Stimulated activated CD4-positive, alpha-beta T cell treated with anti-CD3 and anti-CD28 coated beads, Interleukin-1b, Interleukin-23, amount 100 ng/mL, for 24 hours (primary cell): ENCODE data around the gene SACM1L.
"Not testable (repeated sequence)": the region's sequence is repeated elsewhere in the genome, so short reads cannot be mapped to it uniquely, and the experiment has no call there.

Experiments
- DNase-seq, 4 experiments: peaks; one replicate each; pipeline ENCODE4 v3.0.0-alpha.2; 2020; ENCODE audit warnings: low read depth in 4 of 4, low spot score in 1 of 4

The SACM1L gene

DNA sequence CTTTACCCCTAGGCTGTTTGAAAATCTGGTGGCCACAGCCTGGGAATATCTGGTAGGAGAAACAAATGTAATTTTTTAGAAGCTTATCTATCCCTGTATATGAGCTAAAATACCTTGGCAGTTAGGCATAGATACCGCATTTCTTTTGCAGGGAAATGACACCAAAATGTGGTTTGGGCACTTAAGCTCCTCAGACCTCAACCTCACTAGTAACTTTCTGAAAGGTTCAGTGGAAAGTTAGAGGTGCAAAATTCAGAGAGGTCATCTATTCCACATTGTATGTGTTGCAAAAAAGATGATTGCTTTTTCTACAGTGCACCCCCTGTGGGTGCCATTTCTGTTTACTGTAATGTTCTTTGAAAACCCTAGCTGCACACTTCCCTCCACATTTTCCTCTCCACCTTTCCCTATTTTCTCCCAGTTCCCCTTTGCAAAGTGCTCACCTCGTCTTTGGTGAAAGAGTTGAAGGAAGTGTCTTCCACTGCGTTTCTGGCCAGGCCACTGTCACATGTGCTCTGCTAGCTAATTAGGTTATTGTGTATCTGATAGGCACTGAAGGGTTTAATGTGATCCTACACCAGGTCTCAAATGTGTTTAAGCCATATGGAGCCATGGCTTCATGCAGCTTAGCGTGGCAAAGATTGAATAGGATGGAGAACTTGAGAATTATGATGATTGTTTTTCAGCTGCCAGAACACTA is 1.3 kb downstream of the SACM1L start:
- DNase-seq, result no peak

DNA sequence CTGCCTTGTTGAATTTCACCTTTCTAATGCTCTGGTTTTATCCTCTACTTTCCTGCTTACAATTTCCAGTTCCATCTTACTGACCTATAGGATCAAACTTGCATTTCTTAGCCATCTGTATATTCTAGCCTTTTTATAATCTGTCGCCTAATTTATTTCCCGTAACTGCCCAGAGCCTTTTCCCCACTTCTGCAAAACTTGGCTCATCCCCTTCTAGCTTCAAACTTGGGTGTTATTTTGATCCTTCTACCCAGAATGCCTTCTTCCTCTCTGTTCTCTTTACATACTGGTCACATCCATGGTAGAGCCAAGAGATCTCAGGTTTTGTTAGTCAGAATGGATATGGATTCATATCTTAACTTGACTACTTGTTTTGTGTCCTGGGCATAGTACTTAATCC is 2.6 kb downstream of the SACM1L start:
- DNase-seq, result no peak

DNA sequence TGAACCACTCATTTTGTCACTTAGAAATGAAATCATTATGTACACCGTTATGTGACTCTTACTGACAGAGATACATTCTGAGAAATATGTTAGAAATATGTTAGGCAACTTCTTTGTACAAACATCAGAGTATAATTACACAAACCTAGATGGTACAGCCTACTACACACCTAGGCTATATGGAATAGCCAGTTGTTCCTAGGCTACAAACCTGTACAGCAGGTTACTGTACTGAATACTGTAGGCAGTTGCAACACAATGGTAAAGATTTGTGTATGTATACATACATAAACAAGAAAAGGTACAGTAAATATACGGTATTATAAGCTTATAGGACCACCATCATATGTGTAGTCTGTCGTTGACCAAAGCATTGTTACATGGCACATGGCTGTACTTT is 3.7 kb downstream of the SACM1L start:
- no peak for DNase-seq

DNA sequence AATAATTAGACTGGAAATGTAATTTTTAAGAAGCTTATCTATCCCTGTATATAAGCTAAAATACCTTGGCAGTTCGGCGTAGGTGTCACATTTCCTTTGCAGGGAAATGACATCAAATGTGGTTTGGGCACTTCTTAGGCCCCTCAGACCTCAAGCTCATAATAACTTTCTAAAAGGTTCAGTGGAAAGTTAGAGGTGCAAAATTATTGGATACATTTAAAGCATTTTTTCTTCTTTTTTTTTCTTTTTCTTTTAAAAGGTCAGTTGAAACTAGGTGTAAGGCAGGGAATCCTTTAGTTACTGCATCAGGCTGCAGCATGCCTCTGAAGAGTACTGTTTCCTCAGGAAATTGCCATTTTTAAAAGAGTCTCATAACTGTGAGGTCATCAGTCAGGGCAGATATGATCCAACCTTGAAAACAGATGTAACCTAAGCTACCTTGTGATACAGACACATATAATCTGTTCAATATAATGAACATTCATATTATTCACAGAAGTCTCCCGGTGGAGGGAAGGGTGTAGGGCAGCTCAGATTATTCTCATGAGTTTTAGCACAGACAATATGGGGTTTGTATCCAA is 4.8 kb downstream of the SACM1L start:
- no peak for DNase-seq

DNA sequence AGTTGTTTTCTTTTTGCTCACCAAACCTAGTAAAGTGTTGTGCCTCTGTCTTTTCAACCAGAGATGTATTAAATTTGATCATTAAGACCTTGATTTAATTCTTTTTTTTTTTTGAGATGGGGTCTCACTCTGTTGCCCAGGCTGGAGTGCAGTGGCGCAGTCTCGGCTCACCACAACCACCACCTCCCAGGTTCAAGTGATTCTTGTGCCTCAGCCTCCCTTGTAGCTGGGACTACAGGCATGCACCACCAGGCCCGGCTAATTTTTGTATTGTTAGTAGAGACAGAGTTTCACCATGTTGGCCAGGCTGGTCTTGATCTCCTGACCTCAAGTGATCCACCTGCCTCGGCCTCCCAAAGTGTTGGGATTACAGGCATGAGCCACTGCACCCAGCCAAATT is 6.0 kb downstream of the SACM1L start:
- DNase-seq, result not testable (repeated sequence)

DNA sequence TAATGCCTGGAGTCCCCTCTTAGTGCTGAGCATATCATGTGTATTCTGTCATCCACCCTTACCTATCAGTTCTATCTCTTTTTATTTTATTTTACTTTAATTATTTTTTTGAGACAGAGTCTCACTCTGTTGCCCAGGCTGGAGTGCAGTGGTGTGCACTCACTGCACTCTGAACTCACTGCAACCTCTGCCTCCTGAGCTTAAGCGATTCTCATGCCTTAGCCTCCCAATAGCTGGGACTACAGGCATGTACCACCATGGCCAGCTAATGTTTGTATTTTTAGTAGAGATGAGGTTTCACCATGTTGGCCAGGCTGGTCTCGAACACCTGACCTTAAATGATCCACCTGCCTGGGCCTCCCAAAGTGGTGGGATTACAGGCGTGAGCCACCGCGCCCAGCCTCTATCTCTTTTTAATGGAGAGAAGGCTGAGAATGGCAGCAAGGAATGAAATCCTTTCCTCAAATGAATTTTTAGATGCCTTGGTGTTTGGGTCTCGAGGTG is 11.4 kb downstream of the SACM1L start:
- DNase-seq, result no peak

DNA sequence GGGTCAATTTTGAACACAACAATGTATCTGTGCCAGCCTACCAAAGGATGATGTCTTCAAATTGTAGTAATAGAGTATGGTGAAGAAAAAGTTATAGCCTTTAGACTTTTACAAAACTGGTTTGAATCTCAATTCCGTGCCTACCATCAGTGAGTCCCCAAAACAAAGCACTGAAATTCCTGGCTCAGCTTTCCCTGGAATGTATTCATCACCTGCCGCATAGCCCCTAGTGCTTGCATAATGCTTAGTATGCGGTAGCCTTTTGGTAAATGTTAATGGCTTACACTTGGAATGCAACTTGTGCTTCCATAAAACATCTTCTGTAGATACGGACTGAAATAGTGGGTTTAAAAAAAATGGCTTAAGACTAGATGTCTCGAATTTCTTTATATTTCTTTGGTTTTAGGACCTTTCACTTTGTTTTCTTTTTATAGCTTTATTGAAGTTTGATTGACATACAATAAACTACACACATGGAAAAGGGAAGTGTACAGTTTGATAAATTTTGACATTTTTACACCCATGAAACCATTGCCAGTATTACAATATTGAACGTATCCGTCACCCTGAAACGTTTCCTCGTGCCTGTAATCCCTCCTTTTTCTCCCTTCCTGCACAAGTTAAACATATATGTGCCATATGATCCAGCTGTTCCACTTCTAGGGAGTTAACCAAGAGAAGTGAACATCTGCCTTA is 12.1 kb downstream of the SACM1L start:
- DNase-seq, result no peak

DNA sequence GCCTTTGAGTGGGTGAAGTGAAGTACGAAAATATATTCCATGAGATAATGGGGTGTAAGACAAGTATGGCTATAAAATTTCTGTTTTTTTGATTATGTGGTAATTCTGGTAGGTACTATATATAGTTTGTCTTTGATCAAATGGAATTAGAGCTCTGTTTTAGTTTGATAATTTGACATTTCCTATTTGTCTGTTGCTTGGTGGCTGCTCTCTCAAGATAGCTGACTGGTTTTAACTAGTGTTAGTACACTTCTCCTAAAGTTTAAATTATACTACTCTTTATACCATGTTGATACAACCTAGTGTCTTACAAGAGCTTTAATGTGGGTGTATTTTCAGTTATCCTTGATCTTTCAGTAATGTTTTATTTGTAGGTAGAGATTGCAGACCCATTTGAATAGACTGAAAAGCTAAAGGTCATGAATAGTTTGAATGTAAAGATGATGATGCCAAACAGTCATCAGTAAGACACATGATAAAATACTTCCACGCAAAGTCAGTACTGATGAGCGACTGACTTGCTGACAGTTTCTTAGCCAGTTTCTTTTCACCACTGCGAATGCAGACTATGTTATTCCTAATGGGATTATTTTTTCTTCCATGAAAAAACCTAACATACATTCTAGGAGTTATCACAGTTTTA is 15.2 kb downstream of the SACM1L start:
- DNase-seq, result no peak

DNA sequence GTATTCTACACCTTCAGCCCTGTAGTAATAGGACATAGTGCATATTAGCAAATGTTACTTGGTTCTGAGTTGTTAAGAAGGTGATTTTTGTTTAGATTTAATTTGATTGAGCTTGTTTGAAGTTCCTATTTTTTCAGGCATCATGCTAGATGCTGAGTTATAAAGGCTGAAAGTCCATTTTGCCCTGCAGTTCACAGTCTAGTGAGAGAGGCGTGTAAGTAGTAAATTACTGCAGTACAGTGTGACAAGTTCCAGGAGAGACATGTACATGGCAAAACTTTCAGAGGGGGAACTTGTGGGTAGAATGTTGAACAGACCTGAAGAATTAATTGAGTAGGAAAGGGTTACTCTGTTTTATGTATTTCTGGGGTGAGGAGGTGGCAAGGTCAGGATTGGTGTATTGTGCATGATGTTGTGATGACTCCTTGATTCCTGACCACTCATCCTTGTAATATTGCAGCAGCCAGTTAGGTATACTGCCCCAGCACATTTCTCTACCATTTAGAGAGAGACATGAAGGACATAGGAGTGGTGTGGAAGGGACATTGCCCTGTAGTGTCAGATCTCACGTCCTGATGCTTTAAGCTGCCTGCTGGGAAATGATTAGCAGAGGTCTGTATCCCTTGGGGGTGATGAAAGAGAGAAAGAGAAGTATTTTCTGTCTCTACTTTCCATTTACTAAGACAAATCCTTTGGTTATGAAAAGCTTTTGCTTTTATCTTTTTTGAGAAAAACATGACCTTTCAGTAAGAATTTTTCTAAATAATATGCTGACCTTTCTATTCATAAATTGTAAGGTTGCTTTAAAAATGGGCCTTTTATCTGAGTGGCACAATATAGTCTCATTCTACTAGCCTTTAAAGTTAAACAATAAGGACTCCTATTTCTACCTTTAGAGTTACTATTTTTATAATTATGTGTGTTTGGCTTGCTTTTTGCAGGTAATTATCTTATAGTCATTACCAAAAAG is 16.9 kb downstream of the SACM1L start:
- no peak for DNase-seq

DNA sequence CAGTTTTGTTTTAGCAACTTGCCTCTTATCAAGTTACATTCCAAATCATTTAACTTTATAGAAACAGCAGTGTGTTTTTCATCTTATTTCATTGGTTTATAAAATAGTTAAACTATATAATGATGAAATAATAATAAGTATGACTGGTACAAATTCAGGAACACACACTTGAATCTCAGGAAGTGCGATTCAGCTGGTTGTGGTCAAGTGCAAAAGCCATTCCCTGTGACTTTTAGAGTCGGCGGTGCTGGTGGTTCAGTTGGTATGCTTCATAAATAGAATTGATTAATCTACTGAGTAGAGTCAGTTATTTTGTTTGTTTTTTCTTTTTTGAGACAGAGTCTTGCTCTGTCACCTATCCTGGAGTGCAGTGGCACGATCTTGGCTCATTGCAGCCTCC is 22.7 kb downstream of the SACM1L start:
- DNase-seq, result no peak

DNA sequence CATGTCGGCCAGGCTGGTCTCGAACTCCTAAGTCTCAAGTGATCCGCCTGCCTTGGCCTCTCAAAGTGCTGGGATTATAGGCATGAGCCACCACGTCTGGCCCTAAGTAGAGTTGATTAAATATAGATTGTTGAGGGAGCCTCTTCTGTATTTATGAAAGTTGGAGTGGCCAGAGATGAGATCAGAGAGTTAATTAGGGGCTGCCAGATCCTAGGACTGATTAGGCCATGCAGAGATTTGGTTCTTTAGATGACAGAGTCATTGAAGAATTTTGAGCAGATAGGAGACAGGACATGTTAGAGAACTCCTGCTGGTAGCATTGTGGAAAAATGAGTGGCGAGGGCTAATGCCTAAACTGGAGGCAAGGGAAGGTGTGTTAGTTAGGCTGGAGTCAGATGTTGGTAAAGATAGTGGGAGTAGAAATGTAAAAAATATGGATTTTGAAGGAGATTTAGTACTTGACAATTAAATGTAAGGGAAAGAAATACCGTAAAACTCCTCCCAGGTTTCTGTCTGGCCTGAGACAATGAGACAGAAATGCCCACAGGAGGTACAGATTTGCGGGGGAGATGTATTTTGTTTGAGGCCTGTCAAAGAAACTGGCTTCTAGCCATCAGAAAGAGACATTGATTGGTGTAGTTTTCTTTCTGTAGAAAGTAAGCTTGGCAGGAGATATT is 23.4 kb downstream of the SACM1L start:
- no peak for DNase-seq

DNA sequence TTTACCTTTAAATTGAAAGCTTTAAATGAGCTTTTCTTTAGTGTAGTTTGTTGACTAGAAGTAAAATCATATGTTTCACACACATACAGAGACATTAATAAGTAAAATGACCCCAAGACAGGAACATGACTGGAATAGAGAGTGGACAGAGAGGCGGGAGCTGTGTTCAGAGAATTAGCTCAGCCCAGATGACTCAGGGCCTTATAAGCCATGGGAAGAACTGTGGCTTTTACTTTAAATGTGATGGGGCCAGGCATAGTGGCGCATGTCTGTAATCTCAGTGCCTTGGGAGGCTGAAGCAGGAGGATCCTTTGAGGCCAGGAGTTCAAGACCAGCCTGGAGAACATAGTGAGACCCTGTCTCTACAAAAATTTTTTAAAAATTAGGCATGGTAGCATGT is 26.7 kb downstream of the SACM1L start:
- DNase-seq, result no peak

DNA sequence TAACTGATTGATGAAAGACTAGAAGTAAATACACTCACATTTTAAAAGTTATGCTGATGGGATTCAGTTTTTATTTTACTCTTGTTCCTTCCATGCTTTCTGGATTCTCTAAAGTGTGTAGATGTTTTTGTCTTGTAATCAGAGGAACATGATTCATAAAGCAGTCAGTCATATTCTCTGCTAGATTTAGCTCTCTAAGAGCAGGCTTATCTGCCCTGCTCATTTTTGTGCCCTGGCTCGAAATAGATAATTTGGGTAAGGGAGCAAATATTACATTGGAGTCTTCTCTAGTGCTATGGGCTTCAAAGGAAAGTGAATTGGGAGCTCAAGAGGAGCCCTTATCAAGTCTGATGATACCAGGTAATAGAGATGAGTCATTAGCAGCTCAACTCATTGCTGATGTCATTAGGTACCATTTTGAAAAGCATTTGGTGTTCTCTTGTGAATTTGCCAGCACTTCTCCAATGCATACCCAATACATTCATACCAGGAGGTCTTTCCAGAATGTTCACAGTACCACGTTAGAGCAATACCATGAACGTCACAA is 27.7 kb downstream of the SACM1L start:
- no peak for DNase-seq

DNA sequence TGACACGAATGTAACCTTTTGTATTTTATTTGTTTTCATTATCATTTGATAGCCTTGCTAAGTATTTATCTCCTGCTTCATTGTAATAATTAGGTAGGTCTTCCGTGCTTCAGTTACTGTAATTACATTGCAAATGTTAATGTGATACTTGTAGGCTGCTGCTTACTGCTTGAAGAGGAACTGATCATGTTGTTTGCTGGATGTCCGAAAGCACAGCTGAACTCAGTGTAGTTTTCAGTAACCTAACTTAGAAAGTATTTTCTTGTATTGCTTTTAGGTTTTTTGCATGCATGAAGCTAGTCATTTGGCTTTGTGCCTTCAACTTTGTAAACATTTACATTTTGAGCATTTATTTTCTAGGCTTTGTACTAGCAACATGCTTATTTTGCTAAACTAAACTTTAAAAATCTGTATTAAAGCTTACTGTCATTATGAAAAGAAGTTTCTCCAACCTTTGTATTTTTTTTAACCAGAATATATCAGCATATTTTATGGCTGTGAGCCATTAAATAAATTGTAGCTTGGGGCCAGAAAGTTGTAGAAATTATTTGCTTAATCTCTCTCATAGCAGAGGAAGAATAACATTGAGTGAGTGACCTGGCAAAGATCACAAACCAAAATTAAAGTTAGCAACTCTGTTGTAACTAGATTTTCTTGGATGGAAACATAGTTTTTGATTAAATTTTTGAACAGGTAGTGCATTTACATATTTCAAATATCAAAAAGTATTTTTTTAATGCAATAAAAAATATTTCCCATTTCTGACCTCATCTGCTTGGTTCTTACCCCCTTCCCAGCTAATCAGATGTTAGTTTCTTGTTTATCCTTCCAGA is 30.7 kb downstream of the SACM1L start:
- no peak for DNase-seq

DNA sequence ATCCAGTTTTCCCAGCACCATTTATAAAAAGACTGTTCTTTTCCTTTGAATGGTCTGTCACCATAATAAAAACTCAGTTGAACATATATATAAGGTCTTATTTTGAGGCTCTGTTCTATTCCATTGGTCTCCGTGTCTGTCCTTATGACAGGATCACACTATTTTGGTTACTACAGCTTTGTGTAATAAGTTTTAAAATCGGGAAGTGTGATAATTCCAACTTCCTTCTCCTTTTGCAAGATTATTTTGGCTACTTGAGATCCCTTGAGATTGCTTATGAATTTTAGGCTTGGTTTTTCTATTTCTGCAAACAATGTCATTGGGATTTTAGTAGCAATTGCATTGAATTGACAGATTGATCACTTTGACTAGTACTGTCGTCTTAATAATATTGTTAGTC is 35.7 kb downstream of the SACM1L start:
- no peak for DNase-seq

DNA sequence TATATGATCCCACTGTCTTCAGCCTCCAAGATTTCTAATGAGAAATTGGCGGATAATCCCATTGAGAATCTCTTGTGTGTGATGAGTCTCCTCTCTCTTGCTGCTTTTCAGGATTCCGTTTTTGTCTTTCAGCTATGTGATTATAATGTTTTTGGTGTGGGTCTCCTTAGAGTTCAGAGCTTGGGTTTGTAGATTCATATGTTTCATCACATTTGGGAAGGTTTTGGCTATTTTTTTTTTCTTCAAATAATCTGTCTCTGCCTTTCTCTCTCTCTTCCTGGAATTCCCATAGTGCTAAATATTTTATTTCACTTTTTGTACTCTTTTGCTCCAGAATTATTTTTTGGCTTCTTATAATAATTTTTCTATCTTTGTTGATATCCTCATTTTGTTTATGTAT is 40.4 kb downstream of the SACM1L start:
- DNase-seq, result no peak

DNA sequence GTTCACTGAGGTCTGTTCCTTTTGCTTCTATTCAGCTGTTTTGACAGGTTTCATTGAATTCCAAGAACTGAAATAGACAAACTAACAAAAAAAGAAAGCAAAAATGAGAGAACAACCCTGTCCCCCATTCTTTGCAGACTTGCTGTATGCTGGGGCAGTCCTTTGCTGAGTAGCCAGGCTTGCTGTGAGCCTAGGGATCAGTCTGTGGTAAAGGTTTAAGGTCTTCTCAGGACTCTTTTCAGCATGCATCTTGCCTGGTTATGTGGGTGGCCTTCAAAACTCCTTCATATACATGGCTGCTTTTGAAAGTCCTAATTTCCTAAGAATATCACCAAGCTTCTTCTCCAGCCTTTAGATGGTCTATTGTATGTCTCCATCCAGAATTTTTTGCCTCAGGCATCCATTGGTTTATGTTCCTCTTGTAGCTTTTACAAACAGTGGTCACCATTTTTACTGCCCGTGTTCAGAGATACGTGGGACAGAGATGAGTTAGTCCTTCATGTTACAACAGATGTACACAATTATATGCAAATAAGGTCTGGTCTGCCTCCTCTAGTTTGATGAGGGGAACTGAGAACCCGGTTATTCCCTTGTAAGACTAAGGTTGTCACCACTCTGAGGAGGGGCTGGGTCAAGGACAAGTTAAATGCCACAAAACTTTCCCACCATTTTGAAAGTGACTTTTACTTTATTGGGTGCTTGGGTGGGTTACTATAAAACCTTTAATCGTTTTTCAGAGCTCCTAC is 41.4 kb downstream of the SACM1L start:
- DNase-seq, result no peak

DNA sequence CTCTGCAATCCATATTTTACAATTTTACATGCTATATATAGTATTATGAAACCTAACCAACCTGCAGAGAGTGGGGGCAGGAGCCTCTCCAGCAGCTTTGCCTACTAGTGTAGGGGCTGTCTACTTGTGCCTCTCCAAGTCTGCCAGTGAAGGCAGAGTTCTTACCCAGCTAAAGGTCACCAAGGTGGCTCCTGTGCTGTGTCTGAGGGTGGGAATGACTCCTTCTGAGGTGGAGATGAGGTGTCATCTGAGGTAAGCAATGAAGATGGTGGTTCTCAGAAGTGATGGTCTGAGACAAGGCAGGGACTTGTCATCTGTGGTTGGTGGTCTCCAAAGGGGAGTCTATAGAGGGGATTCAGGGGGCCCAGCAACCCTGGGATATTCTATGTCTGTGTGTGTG is 47.5 kb downstream of the SACM1L start:
- DNase-seq, result no peak
